ENCODE data around the gene IFI44. TPM values are rescaled to one million over a fixed set of nuclear protein-coding genes. Genes with fewer than 3 reads are reported as not detected.

Gene IFI44
- total and polyA plus RNA-seq, 2 donors (not counting 1 experiment from before 2014, with no cell fraction given): 6.2 to 6.9 TPM

DNA sequence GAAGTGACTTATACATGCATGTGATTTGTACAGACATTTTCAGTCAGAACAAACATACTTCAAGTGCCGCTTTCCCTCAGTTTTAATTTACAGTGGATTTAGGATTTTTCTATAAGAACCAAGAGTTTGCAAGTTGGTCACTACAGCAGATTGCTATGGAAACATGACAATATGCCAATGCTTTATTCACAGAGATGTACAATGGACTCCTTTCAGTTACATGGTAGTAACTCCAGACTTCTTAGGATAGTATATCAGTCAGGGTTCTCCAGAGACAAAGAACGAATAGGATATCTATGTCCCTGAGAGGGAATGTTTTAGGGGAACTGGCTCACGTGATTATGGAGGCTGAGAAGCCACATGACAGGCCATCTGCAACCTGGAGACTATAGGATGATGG, 27.4 kb downstream of the IFI44 start:
- TF ChIP-seq, protein P1, sequence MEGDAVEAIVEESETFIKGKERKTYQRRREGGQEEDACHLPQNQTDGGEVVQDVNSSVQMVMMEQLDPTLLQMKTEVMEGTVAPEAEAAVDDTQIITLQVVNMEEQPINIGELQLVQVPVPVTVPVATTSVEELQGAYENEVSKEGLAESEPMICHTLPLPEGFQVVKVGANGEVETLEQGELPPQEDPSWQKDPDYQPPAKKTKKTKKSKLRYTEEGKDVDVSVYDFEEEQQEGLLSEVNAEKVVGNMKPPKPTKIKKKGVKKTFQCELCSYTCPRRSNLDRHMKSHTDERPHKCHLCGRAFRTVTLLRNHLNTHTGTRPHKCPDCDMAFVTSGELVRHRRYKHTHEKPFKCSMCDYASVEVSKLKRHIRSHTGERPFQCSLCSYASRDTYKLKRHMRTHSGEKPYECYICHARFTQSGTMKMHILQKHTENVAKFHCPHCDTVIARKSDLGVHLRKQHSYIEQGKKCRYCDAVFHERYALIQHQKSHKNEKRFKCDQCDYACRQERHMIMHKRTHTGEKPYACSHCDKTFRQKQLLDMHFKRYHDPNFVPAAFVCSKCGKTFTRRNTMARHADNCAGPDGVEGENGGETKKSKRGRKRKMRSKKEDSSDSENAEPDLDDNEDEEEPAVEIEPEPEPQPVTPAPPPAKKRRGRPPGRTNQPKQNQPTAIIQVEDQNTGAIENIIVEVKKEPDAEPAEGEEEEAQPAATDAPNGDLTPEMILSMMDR (IDR thresholded peaks at IDR 0.05): no peak
- TF ChIP-seq EZH2 (IDR thresholded peaks at IDR 0.05; ENCODE audit: borderline replicate concordance, insufficient read depth, low read depth, low read length, poor library complexity, severe bottlenecking): no peak
- Mint-ChIP-seq H3K9me3 (ENCODE audit: insufficient read depth) (no peaks in the 10 kb centered on the region), H3K27ac (no peak overlapping the region), H3K27me3 (no peaks in the 10 kb centered on the region), H3K4me3 (no peak overlapping the region), H3K4me1 (no peaks in the 10 kb centered on the region)
- H3K27ac ChIP-seq (ENCODE audit: low read length in 2 of 2): no peak overlapping the region
- DNase-seq: no peak
- no peak overlapping the region for H2AFZ ChIP-seq (ENCODE audit: insufficient read depth, low read depth, low read length, poor library complexity, severe bottlenecking)
- WGBS (ENCODE audit: insufficient coverage): 68% methylated on average over 2 of the region's 3 CpGs
- no peak overlapping the region for H3K4me3 ChIP-seq (ENCODE audit: control extremely low read depth in 1 of 5, extremely low read depth in 1 of 5, insufficient read depth in 1 of 5, low read depth in 2 of 5, low read length in 4 of 5)
- H3K79me2 ChIP-seq (ENCODE audit: control insufficient read depth, insufficient read depth, low read length): no peaks in the 10 kb centered on the region
- no peaks in the 10 kb centered on the region for H3K36me3 ChIP-seq (replicated peaks in 1 of 2; ENCODE audit: control extremely low read depth in 1 of 2, control insufficient read depth in 1 of 2, extremely low read depth in 1 of 2, insufficient read depth in 2 of 2, low read length in 1 of 2)
- intact Hi-C loops (cut with micrococcal nuclease): loop anchor here (1.0 kb wide), 3 partner anchors 60 to 546 kb away; no protein-coding TSS in a partner anchor
- H3K27me3 ChIP-seq (replicated peaks in 1 of 4; ENCODE audit: control extremely low read depth in 1 of 4, control insufficient read depth in 3 of 4, insufficient read depth in 4 of 4, low read length in 3 of 4): no peaks in the 10 kb centered on the region
- H3K9me3 ChIP-seq (ENCODE audit: control extremely low read depth in 1 of 3, control insufficient read depth in 2 of 3, insufficient read depth in 1 of 3, low read length in 2 of 3): no peaks in the 10 kb centered on the region
- no peaks in the 10 kb centered on the region for H3K4me1 ChIP-seq (ENCODE audit: control insufficient read depth in 2 of 2, insufficient read depth in 2 of 2, low read length in 2 of 2)
- no peak for ATAC-seq (ENCODE audit: low read depth)
- H4K20me1 ChIP-seq (ENCODE audit: control insufficient read depth, insufficient read depth, low read length, poor library complexity, severe bottlenecking): no peaks in the 10 kb centered on the region
- H3K4me2 ChIP-seq (replicated peaks; ENCODE audit: low read depth, low read length, poor library complexity, severe bottlenecking): no peak overlapping the region
- ChIA-PET POLR2A (no interaction called here), CTCF (interaction anchor here (1.5 to 4.0 kb wide), 4 partner anchors 57 to 545 kb away, joined by 5 to 18 read pairs (median 9); partner anchors contain the start of gene IFI44L)
- no peak overlapping the region for H3K9ac ChIP-seq (ENCODE audit: low read length)

DNA sequence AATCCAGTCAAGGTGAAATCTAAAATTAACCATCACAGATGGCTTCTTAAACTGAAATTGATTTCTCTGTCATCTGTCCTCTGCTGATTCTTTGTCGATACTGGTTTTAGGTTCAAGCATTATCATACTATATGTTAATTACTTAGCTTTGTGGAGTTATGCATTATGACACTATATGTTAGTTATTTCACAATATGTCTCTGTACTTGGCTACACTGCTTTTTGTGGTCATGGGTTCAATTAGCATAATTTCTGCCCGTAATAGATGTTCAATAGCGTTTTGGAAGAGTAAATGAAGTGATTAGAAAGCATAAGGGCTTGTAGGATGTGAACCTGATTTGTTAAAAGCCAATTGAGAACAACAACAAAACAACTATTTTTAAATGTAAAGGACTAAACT, 28.2 kb downstream of the IFI44 start:
- Histone ChIP-seq H3K79me2 (ENCODE audit: control insufficient read depth, insufficient read depth, low read length) (no peaks in the 10 kb centered on the region), H3K4me1 (ENCODE audit: control insufficient read depth in 2 of 2, insufficient read depth in 2 of 2, low read length in 2 of 2) (no peaks in the 10 kb centered on the region), H3K9ac (ENCODE audit: low read length) (no peak overlapping the region), H3K36me3 (replicated peaks in 1 of 2; ENCODE audit: control extremely low read depth in 1 of 2, control insufficient read depth in 1 of 2, extremely low read depth in 1 of 2, insufficient read depth in 2 of 2, low read length in 1 of 2) (no peaks in the 10 kb centered on the region), H4K20me1 (ENCODE audit: control insufficient read depth, insufficient read depth, low read length, poor library complexity, severe bottlenecking) (no peaks in the 10 kb centered on the region), H3K4me3 (ENCODE audit: control extremely low read depth in 1 of 5, extremely low read depth in 1 of 5, insufficient read depth in 1 of 5, low read depth in 2 of 5, low read length in 4 of 5) (no peak overlapping the region), H3K27me3 (replicated peaks in 1 of 4; ENCODE audit: control extremely low read depth in 1 of 4, control insufficient read depth in 3 of 4, insufficient read depth in 4 of 4, low read length in 3 of 4) (no peaks in the 10 kb centered on the region), H3K4me2 (replicated peaks; ENCODE audit: low read depth, low read length, poor library complexity, severe bottlenecking) (no peak overlapping the region), H2AFZ (ENCODE audit: insufficient read depth, low read depth, low read length, poor library complexity, severe bottlenecking) (no peak overlapping the region), H3K27ac (ENCODE audit: low read length in 2 of 2) (no peak overlapping the region), H3K9me3 (ENCODE audit: control extremely low read depth in 1 of 3, control insufficient read depth in 2 of 3, insufficient read depth in 1 of 3, low read length in 2 of 3) (no peaks in the 10 kb centered on the region)
- Mint-ChIP-seq H3K27ac (no peak overlapping the region), H3K27me3 (peaks cover 3% of the 10 kb centered on the region), H3K9me3 (ENCODE audit: insufficient read depth) (no peaks in the 10 kb centered on the region), H3K4me1 (no peaks in the 10 kb centered on the region), H3K4me3 (no peak overlapping the region)
- DNase-seq: no peak
- TF ChIP-seq, protein P1 (IDR thresholded peaks at IDR 0.05): no peak
- TF ChIP-seq EZH2 (IDR thresholded peaks at IDR 0.05; ENCODE audit: borderline replicate concordance, insufficient read depth, low read depth, low read length, poor library complexity, severe bottlenecking): no peak
- no CpG with 5 or more reads among the region's 3 CpGs for WGBS (ENCODE audit: insufficient coverage)
- intact Hi-C loops (cut with micrococcal nuclease): no loop called here
- ChIA-PET POLR2A (no interaction called here), CTCF (interaction anchor here (1.1 to 4.0 kb wide), 5 partner anchors 57 to 550 kb away, joined by 4 to 18 read pairs (median 7); partner anchors contain the start of gene IFI44L)
- no peak for ATAC-seq (ENCODE audit: low read depth)
